ENCODE measurements around the gene DCX.

DNA sequence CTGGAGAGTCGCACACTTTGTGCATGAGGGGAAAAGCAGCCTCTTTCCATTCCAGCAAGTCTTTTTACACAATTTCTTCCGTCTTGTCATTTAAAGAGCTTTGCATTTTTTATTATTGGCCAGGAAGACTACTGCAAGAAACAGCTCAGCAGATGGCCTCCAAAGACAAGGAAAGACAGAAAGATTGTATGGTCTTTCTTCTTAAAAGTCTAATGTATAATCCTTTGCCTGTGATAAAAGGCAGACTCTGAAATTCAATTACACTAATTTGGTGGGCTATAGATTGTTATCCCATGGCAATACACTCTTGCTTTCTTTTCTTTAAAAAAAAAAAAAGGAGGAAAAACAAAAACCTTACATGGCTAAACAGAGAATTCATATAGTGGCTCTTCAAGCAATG is 147.6 kb downstream of the DCX start:
- TF ChIP-seq, protein P1, sequence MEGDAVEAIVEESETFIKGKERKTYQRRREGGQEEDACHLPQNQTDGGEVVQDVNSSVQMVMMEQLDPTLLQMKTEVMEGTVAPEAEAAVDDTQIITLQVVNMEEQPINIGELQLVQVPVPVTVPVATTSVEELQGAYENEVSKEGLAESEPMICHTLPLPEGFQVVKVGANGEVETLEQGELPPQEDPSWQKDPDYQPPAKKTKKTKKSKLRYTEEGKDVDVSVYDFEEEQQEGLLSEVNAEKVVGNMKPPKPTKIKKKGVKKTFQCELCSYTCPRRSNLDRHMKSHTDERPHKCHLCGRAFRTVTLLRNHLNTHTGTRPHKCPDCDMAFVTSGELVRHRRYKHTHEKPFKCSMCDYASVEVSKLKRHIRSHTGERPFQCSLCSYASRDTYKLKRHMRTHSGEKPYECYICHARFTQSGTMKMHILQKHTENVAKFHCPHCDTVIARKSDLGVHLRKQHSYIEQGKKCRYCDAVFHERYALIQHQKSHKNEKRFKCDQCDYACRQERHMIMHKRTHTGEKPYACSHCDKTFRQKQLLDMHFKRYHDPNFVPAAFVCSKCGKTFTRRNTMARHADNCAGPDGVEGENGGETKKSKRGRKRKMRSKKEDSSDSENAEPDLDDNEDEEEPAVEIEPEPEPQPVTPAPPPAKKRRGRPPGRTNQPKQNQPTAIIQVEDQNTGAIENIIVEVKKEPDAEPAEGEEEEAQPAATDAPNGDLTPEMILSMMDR (IDR thresholded peaks at IDR 0.05; ENCODE audit: low read depth, low read length): no peak
- no peak for TF ChIP-seq EZH2phosphoT487 (IDR thresholded peaks at IDR 0.05; ENCODE audit: low read depth)
